ENCODE measurements around the gene L3HYPDH. TPM values are rescaled to one million over a fixed set of nuclear protein-coding genes. Genes with fewer than 3 reads are reported as not detected.

L3HYPDH gene
- total and polyA plus RNA-seq, 2 of the 13 experiments (the other 11 are each of a cell fraction or from before 2014, with no cell fraction given): 30.5 to 36.6 TPM

- no peak; the same call in 1 of the 2 replicates for TF ChIP-seq PREB (CRISPR knock-in tag; IDR thresholded peaks at IDR 0.05)
- TF ChIP-seq HBP1 (CRISPR knock-in tag; IDR thresholded peaks at IDR 0.05; ENCODE audit: low read depth): 0 out of 2 replicates have a peak, but pooled peaks have one; percentile 49
- TF ChIP-seq ARNT (IDR thresholded peaks at IDR 0.05): no peak
- no peak; the same call in 1 of the 2 replicates for TF ChIP-seq ZNF674 (CRISPR knock-in tag; IDR thresholded peaks at IDR 0.05; ENCODE audit: low read depth)
- peak; percentile 60; the same call in 1 of the 2 replicates for TF ChIP-seq MZF1 (CRISPR knock-in tag; IDR thresholded peaks at IDR 0.05; ENCODE audit: borderline replicate concordance)
- no peak for TF ChIP-seq LCORL (IDR thresholded peaks at IDR 0.05)
- TF ChIP-seq LCORL (CRISPR knock-in tag; IDR thresholded peaks at IDR 0.05): peak; percentile 48
- TF ChIP-seq DMTF1 (CRISPR knock-in tag; IDR thresholded peaks at IDR 0.05): peak; percentile 97; the same call in 1 of the 2 replicates
- TF ChIP-seq PHF20 (CRISPR knock-in tag; IDR thresholded peaks at IDR 0.05): peak; percentile 69; the same call in 1 of the 2 replicates
- TF ChIP-seq MAFF (IDR thresholded peaks at IDR 0.05; ENCODE audit: low read depth, low read length): peak; percentile 62
- TF ChIP-seq MIER3 (CRISPR knock-in tag; IDR thresholded peaks at IDR 0.05; ENCODE audit: borderline replicate concordance): peak; percentile 62; the same call in 1 of the 2 replicates
- TF ChIP-seq ZNF331 (CRISPR knock-in tag; IDR thresholded peaks at IDR 0.05): peak; percentile 29
- TF ChIP-seq HMGXB4 (CRISPR knock-in tag; IDR thresholded peaks at IDR 0.05; ENCODE audit: borderline replicate concordance in 1 of 2, low read depth in 1 of 2): peak; percentile 98 to 99
- peak; percentile 92; the same call in 1 of the 2 replicates for TF ChIP-seq SMAD9 (CRISPR knock-in tag; IDR thresholded peaks at IDR 0.05)
- TF ChIP-seq HOXA7 (CRISPR knock-in tag; IDR thresholded peaks at IDR 0.05): no peak
- peak; percentile 93 for TF ChIP-seq POGK (CRISPR knock-in tag; conservative IDR thresholded peaks at IDR 0.05)
- TF ChIP-seq NCOA5 (CRISPR knock-in tag; IDR thresholded peaks at IDR 0.05): no peak
- peak; percentile 89; the same call in 1 of the 2 replicates for TF ChIP-seq MTA1 (CRISPR knock-in tag; IDR thresholded peaks at IDR 0.05; ENCODE audit: borderline replicate concordance)
Observed at GRCh38 chr14:59483819-59484638, at the start of gene L3HYPDH, which contains the start of gene JKAMP (continued).
